ENCODE results near the gene CFAP54.

DNA sequence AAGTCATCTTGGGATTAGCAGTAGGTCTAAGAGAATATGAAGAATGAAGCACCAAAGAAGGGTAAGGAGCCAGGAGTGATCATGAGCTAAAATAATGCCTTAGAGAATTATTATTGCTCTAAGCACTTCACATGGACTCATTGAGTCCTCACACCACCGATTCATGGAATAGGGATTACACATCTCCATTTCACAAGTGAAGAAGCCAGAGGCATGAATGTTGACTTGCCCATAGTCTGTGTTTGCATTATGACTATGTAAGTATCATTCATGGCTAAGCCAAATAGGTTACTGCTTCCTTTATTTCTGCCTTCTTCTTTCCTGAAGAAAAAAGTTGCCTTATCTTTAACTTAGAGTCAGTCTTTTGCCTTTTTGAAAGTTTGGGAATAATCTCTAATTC lies 318.4 kb downstream of the CFAP54 start:
- TF ChIP-seq, protein P1, sequence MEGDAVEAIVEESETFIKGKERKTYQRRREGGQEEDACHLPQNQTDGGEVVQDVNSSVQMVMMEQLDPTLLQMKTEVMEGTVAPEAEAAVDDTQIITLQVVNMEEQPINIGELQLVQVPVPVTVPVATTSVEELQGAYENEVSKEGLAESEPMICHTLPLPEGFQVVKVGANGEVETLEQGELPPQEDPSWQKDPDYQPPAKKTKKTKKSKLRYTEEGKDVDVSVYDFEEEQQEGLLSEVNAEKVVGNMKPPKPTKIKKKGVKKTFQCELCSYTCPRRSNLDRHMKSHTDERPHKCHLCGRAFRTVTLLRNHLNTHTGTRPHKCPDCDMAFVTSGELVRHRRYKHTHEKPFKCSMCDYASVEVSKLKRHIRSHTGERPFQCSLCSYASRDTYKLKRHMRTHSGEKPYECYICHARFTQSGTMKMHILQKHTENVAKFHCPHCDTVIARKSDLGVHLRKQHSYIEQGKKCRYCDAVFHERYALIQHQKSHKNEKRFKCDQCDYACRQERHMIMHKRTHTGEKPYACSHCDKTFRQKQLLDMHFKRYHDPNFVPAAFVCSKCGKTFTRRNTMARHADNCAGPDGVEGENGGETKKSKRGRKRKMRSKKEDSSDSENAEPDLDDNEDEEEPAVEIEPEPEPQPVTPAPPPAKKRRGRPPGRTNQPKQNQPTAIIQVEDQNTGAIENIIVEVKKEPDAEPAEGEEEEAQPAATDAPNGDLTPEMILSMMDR (IDR thresholded peaks at IDR 0.05; ENCODE audit: low read depth, low read length, poor library complexity, severe bottlenecking) = no peak
- no peak for TF ChIP-seq EZH2phosphoT487 (IDR thresholded peaks at IDR 0.05; ENCODE audit: borderline replicate concordance, low read length)
